ENCODE results near the gene C19orf25.
A peak's percentile ranks its signal among the peaks of the same experiment; 100 is the strongest.

Gene C19orf25

DNA sequence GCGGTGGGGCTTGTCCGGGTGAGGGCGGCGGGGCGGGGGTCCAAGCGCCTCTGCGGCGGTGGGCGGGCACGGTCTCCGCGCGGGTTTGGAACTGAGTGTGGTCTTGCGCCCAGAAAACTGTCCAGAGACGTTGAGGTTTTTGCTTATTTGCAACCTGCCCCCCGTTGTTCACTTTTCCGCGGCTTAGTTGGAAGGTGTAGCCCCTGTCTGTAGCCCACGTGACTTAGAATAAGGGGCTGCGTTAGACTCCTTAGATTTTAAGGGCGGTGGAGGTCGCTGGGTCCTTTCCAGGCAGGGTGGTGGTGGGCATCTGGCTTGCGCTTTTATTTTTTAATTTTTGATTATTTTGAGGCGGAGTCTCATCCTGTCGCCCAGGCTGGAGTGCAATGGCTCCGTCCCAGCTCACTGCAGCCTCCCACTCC lies 40.1 kb downstream of the C19orf25 start:
- no peak for TF ChIP-seq POLR2AphosphoS5 (IDR thresholded peaks at IDR 0.05; ENCODE audit: borderline replicate concordance, low read depth, low read length)
- TF ChIP-seq EZH2 (IDR thresholded peaks at IDR 0.05) = no peak
- no peak for TF ChIP-seq FOXP2 (optimal IDR thresholded peaks at IDR 0.05; ENCODE audit: control extremely low read depth, extremely low read length, insufficient read depth)

DNA sequence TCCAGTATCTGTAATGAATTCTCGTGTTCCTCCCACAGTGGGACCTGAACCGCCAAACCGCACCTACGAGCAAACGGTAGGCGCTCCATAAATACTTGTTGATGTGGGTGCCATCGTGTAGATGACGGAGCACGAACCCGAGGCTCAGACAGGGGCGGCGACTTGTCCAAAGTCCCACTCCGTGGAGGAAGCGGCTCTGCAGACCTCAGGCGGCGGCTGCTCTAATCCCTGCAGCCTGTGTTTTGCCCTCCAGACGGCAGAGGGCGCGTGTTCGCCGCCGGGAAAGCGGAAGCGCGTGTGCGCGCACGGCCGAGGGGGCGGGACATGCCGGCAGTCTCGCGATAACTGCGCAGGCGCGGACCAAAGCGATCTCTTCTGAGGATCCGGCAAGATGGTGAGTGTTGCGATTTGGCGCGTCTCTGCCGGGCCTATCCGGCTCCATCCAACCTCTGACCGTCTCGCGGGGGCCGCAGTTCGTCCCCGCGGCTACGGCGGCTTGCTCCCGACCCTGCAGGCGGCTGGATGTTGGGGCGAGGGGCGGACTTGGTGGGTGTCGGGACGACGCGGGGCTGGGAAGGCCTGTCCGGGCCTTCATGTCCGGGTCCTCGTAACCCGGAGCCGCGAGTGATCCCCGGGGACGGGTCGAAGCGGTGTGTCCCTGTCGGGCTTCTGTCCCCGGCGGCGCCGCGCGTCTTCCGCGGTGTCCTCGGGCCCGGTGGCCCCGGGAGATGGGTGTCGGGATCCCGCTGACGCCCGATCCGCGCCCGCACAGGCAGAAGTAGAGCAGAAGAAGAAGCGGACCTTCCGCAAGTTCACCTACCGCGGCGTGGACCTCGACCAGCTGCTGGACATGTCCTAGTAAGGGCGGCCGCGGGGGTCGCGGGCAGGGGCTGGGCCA lies 40.7 kb downstream of the C19orf25 start, which contains the start of gene RPS15:
Gene RPS15, plus strand, starts transcription at position 362 of the 898 bp plus-strand sequence. Its CDS starts 30 bp downstream, at position 392.
- no peaks in the 10 kb centered on the region for H3K9me3 ChIP-seq (ENCODE audit: low read depth, low read length)
- H3K4me3 ChIP-seq = peak within 1 kb of the TSS; percentile 97
- peak within 1 kb of the TSS; percentile 100 for H3K9ac ChIP-seq (ENCODE audit: insufficient read length)
- TF ChIP-seq EZH2 (IDR thresholded peaks at IDR 0.05) (no peak), POLR2AphosphoS5 (IDR thresholded peaks at IDR 0.05; ENCODE audit: borderline replicate concordance, low read depth, low read length) (peak; percentile 99)
- H3K27ac ChIP-seq = peak within 1 kb of the TSS; percentile 96
- peak; percentile 66 for DNase-seq (ENCODE audit: low read depth, low spot score)
- peaks cover 54% of the 10 kb centered on the region for H3K36me3 ChIP-seq (ENCODE audit: insufficient read depth, low read length)

More for the DNA sequence above, 40.1 kb downstream of the C19orf25 start:
- peaks cover 47% of the 10 kb centered on the region for H3K36me3 ChIP-seq (ENCODE audit: insufficient read depth, low read length)
- H3K9me3 ChIP-seq (ENCODE audit: low read depth, low read length) = no peaks in the 10 kb centered on the region
- H3K9ac ChIP-seq (ENCODE audit: insufficient read length) = peak overlapping the region; percentile 100
- no peak for DNase-seq (ENCODE audit: low read depth, low spot score)
- peak overlapping the region; percentile 97 for H3K4me3 ChIP-seq
- peak overlapping the region; percentile 96 for H3K27ac ChIP-seq

DNA sequence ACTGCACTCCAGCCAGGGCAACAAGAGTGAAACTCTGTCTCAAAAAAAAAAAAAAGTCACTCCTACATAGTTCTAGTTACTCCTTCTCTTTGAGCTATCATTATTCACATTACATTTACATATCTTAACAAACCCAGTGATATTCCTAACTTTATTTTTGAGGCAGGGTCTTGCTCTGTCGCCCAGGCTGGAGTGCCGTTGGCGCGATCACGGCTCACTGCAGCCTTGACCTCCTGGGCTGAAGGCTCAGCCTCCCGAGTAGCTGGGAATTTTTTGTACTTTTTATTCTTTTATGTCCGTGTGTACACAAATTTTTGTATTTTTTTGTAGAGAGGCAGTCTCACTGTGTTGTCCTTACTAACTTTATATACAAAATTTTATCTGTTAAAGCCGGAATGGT lies 41.4 kb downstream of the C19orf25 start:
- DNase-seq (ENCODE audit: low read depth, low spot score) = no peak
- peak overlapping the region; percentile 80 for H3K27ac ChIP-seq
- H3K36me3 ChIP-seq (ENCODE audit: insufficient read depth, low read length) = peaks cover 59% of the 10 kb centered on the region
- TF ChIP-seq FOXP2 (optimal IDR thresholded peaks at IDR 0.05; ENCODE audit: control extremely low read depth, extremely low read length, insufficient read depth) (no peak), POLR2AphosphoS5 (IDR thresholded peaks at IDR 0.05; ENCODE audit: borderline replicate concordance, low read depth, low read length) (no peak), EZH2 (IDR thresholded peaks at IDR 0.05) (no peak)
- no peaks in the 10 kb centered on the region for H3K9me3 ChIP-seq (ENCODE audit: low read depth, low read length)
- peak overlapping the region; percentile 97 for H3K4me3 ChIP-seq
- H3K9ac ChIP-seq (ENCODE audit: insufficient read length) = no peak overlapping the region

DNA sequence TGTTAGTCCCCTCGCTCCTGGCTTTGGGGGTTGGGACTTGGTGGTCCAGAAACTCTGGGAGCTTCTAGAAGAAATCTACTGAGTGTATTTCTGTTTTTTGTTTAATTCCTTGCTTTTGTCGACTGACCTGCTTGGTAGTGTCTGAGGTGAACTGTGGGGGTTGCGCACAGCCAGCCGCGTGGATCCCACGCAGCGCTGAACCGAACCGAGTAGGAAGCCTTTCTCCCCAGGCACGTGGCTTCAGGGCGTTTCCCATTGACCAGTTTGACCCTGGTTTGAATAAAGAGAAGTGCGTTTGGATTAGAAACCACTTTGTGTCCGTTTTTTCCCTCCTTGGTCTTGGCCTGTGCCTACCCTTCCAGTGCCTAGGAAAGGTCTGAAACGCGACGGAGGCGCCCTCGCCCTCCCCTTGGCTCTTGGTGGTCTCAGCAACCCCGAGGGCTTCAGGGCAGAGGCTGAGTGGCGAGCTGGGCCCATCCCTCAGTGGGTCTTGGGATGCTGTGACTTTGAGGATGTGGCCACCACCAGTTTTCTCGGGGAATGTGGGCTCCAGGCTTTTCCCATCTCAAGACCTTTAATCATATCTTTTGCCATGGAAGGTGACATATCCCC lies 43.5 kb downstream of the C19orf25 start:
- Histone ChIP-seq H3K4me3 (no peak overlapping the region), H3K36me3 (ENCODE audit: insufficient read depth, low read length) (peaks cover 54% of the 10 kb centered on the region), H3K9me3 (ENCODE audit: low read depth, low read length) (no peaks in the 10 kb centered on the region), H3K9ac (ENCODE audit: insufficient read length) (no peak overlapping the region), H3K27ac (peak overlapping the region; percentile 78)
- DNase-seq (ENCODE audit: low read depth, low spot score) = no peak
- TF ChIP-seq FOXP2 (optimal IDR thresholded peaks at IDR 0.05; ENCODE audit: control extremely low read depth, extremely low read length, insufficient read depth) (no peak), POLR2AphosphoS5 (IDR thresholded peaks at IDR 0.05; ENCODE audit: borderline replicate concordance, low read depth, low read length) (no peak), EZH2 (IDR thresholded peaks at IDR 0.05) (no peak)

DNA sequence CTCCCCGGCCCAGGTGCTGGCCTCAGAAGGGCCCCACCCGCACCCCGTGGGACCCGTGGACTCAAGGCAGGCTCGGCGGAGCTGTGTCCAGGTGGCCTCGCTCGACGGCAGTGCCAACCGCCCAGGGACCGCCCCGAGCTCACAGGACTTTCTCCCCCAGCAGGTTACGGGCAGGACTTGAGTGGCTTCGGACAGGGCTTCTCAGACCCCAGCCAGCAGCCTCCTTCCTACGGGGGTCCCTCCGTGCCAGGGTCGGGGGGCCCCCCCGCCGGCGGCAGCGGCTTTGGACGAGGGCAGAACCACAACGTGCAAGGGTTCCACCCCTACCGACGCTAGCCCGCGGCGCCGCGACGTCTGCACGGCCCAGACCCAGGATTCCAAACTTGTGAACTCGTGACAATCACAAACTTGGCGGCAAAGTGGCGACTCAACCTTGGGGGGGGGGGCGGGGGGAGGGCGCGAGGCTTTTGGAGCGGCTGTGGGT lies 44.4 kb downstream of the C19orf25 start:
- Histone ChIP-seq H3K9me3 (ENCODE audit: low read depth, low read length) (no peaks in the 10 kb centered on the region), H3K27ac (peak overlapping the region; percentile 78; the same call in 1 of the 2 replicates), H3K4me3 (no peak overlapping the region), H3K36me3 (ENCODE audit: insufficient read depth, low read length) (peaks cover 51% of the 10 kb centered on the region), H3K9ac (ENCODE audit: insufficient read length) (no peak overlapping the region)
- no peak for DNase-seq (ENCODE audit: low read depth, low spot score)
- no peak for TF ChIP-seq FOXP2 (optimal IDR thresholded peaks at IDR 0.05; ENCODE audit: control extremely low read depth, extremely low read length, insufficient read depth)
- TF ChIP-seq POLR2AphosphoS5 (IDR thresholded peaks at IDR 0.05; ENCODE audit: borderline replicate concordance, low read depth, low read length) = no peak
- TF ChIP-seq EZH2 (IDR thresholded peaks at IDR 0.05) = no peak

DNA sequence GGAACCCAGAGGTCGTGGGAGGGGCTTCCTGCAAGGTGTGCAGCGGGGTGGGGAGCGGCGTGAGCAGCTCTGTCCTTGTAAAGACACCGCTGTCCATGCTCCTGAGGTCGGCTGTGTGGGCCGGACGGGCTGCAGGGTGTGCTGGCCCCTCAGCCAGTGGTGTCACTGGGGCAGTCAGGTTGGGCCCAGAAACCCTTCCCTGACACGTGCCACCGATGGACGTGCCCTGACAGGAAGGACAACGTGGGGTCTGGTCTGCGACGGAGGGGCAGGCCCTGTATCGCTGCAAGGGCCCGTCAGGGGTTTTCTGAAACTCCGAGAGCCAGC lies 45.0 kb downstream of the C19orf25 start:
- Histone ChIP-seq H3K36me3 (ENCODE audit: insufficient read depth, low read length) (peaks cover 51% of the 10 kb centered on the region), H3K27ac (no peak overlapping the region), H3K9ac (ENCODE audit: insufficient read length) (no peak overlapping the region), H3K9me3 (ENCODE audit: low read depth, low read length) (no peaks in the 10 kb centered on the region), H3K4me3 (no peak overlapping the region)
- TF ChIP-seq FOXP2 (optimal IDR thresholded peaks at IDR 0.05; ENCODE audit: control extremely low read depth, extremely low read length, insufficient read depth) = no peak
- no peak for TF ChIP-seq POLR2AphosphoS5 (IDR thresholded peaks at IDR 0.05; ENCODE audit: borderline replicate concordance, low read depth, low read length)
- no peak for TF ChIP-seq EZH2 (IDR thresholded peaks at IDR 0.05)
- no peak for DNase-seq (ENCODE audit: low read depth, low spot score)

DNA sequence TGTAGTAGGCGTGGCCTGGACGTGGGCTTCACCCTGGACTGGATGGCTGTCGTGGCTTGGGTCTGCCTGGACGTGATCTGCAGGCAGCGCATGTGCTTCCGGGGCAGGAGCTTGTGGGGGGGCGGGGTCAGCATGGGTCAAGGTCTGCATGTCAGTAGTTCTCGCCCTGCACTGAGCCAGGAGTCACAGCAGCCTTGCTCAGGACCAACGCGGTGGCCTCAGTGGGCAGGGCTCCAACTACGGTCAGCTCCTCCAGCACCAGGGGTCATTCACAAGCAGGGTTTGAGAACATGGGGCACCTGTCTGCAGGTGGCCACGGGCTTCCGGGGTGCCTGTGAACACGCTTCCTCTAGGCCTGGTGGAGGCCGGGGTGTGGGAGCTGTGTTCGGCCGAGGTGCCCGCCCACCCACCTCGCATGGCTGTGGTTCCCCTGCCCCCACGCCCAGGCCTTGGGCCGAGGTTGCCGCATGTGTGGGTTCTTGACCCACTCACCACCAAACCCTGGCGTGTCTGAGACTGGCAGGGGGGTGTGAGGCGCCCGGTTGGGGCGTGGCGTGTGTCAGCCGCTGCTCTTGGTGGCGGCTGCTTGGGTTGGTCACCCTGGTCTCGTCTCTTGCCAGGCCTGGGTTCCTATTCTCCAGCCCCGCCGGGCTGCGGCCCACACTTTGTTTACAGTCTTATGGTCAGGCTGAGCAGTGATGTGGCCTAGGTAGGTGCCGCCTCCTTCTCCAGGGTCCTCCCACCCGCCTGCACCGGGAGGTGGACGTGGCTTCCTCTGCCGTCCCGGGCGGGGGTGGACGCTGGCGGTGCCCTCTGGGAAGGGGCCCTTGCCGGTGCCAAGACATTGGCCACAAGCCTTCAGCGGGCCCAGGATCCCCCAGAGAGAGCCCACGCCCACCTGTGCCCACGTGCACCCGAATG lies 45.6 kb downstream of the C19orf25 start:
- no peaks in the 10 kb centered on the region for H3K9me3 ChIP-seq (ENCODE audit: low read depth, low read length)

More for the DNA sequence above, 45.6 kb downstream of the C19orf25 start:
- no peak overlapping the region for H3K27ac ChIP-seq
- H3K9ac ChIP-seq (ENCODE audit: insufficient read length) = no peak overlapping the region
- H3K4me3 ChIP-seq = no peak overlapping the region
- no peak for DNase-seq (ENCODE audit: low read depth, low spot score)
- H3K36me3 ChIP-seq (ENCODE audit: insufficient read depth, low read length) = peaks cover 55% of the 10 kb centered on the region
- TF ChIP-seq EZH2 (IDR thresholded peaks at IDR 0.05) = no peak
- no peak; the same call in 1 of the 2 replicates for TF ChIP-seq POLR2AphosphoS5 (IDR thresholded peaks at IDR 0.05; ENCODE audit: borderline replicate concordance, low read depth, low read length)
- no peak for TF ChIP-seq FOXP2 (optimal IDR thresholded peaks at IDR 0.05; ENCODE audit: control extremely low read depth, extremely low read length, insufficient read depth)

Measured in SK-N-MC (cell line).